GM23338 (cell line): ENCODE data around the gene TNIP2. TPM values are rescaled to one million over a fixed set of nuclear protein-coding genes. Genes with fewer than 3 reads are reported as not detected.
A peak's percentile ranks its signal among the peaks of the same experiment; 100 is the strongest.
"Not testable (repeated sequence)": the region's sequence is repeated elsewhere in the genome, so short reads cannot be mapped to it uniquely, and the experiment has no call there.

ENCODE experiments used
- ATAC-seq: fragments of 200-7000 bp; cut with Tn5 transposase; 3 replicates; pipeline ENCODE4 v1.9.1; 2020
- DNase-seq: peaks from one replicate; pipeline ENCODE4 v3.0.0-alpha.2; 2015; ENCODE audit warnings: low spot score
- H2AFZ ChIP-seq: fragments of 200-600 bp; sonication (generic); 2 replicates; pipeline ENCODE4 v1.8.0; 2016; ENCODE audit warnings: antibody characterized with exemption, mild to moderate bottlenecking, moderate library complexity
- H3F3A ChIP-seq: fragments of 200-600 bp; sonication (generic); replicated peaks from 2 replicates; pipeline ENCODE4 v1.8.0; 2017; ENCODE audit warnings: antibody characterized with exemption, mixed run types, low read depth
- H3K27ac ChIP-seq: fragments of 200-600 bp; sonication (generic); 2 replicates; pipeline ENCODE4 v1.6.1; 2016; ENCODE audit warnings: low read depth
- H3K27me3 ChIP-seq: fragments of 200-600 bp; sonication (generic); 2 replicates; pipeline ENCODE4 v1.8.0; 2016; ENCODE audit warnings: mild to moderate bottlenecking, mixed run types, moderate library complexity; ENCODE audit not compliant: insufficient read depth
- H3K36me3 ChIP-seq: fragments of 200-600 bp; sonication (generic); 2 replicates; pipeline ENCODE4 v1.8.0; 2016; ENCODE audit warnings: mild to moderate bottlenecking; ENCODE audit not compliant: insufficient read depth
- H3K4me1 ChIP-seq: fragments of 200-600 bp; sonication (generic); 2 replicates; pipeline ENCODE4 v1.8.0; 2016; ENCODE audit warnings: mild to moderate bottlenecking, moderate library complexity; ENCODE audit not compliant: insufficient read depth
- H3K4me2 ChIP-seq: fragments of 200-600 bp; sonication (generic); 2 replicates; pipeline ENCODE4 v1.7.1; 2017; ENCODE audit warnings: mixed run types
- H3K4me3 ChIP-seq: fragments of 200-600 bp; sonication (generic); 2 replicates; pipeline ENCODE4 v1.6.1; 2016; ENCODE audit warnings: mixed run types
- H3K79me2 ChIP-seq: fragments of 200-600 bp; sonication (generic); replicated peaks from 2 replicates; pipeline ENCODE4 v1.8.0; 2017; ENCODE audit warnings: mild to moderate bottlenecking; ENCODE audit not compliant: insufficient read depth
- H3K9me2 ChIP-seq: fragments of 200-600 bp; sonication (generic); 2 replicates; pipeline ENCODE4 v1.8.0; 2017; ENCODE audit not compliant: insufficient read depth
- H4K20me1 ChIP-seq: fragments of 200-600 bp; sonication (generic); replicated peaks from 2 replicates; pipeline ENCODE4 v1.8.0; 2017; ENCODE audit warnings: mild to moderate bottlenecking; ENCODE audit not compliant: insufficient read depth
- H3K27ac Mint-ChIP-seq: 2 replicates; pipeline ENCODE4 v1.8.0; 2020; ENCODE audit warnings: inconsistent platforms, mild to moderate bottlenecking, moderate library complexity, mixed read lengths
- H3K27me3 Mint-ChIP-seq: 3 replicates; pipeline ENCODE4 v1.8.0; 2022; ENCODE audit warnings: low read depth, mild to moderate bottlenecking, moderate library complexity, mixed read lengths, inconsistent platforms; ENCODE audit not compliant: insufficient read depth, poor library complexity
- H3K36me3 Mint-ChIP-seq: 3 replicates; pipeline ENCODE4 v1.8.0; 2021; ENCODE audit warnings: low read depth, mild to moderate bottlenecking, inconsistent platforms, moderate library complexity, mixed read lengths
- H3K4me1 Mint-ChIP-seq: 3 replicates; pipeline ENCODE4 v1.8.0; 2020; ENCODE audit warnings: mild to moderate bottlenecking, inconsistent platforms, mixed read lengths
- H3K4me3 Mint-ChIP-seq: 3 replicates; pipeline ENCODE4 v1.8.0; 2021; ENCODE audit warnings: moderate library complexity, mild to moderate bottlenecking, inconsistent platforms, mixed read lengths
- H3K9me3 Mint-ChIP-seq: 3 replicates; pipeline ENCODE4 v1.8.0; 2020; ENCODE audit warnings: moderate library complexity, mild to moderate bottlenecking, inconsistent platforms, mixed read lengths
- CREB1 ChIP-seq: fragments of 250-450 bp; sonication (Bioruptor Pico); IDR thresholded peaks from 2 replicates; pipeline ENCODE4 v1.5.0; 2020; ENCODE audit warnings: low read depth, mild to moderate bottlenecking, moderate library complexity
- CTCF ChIP-seq, 2 experiments: fragments of 200-600 bp in 1 of 2; sonication (generic) in 1 of 2; conservative IDR thresholded peaks; 2 replicates each; pipeline versions ENCODE4 v1.5.1 to v1.6.1; 2016 to 2017; ENCODE audit warnings: antibody characterized with exemption in 2 of 2, low read depth in 2 of 2, mild to moderate bottlenecking in 2 of 2, moderate library complexity in 1 of 2
- REST ChIP-seq: IDR thresholded peaks from one replicate; pipeline ENCODE4 v1.6.1; 2018; ENCODE audit warnings: antibody characterized with exemption; ENCODE audit not compliant: unreplicated experiment
- STAT1 ChIP-seq: IDR thresholded peaks from one replicate; pipeline ENCODE4 v1.6.1; 2016; ENCODE audit warnings: antibody characterized with exemption; ENCODE audit not compliant: unreplicated experiment
- ZNF331 ChIP-seq: fragments of 250-450 bp; sonication (Bioruptor Pico); IDR thresholded peaks from 2 replicates; pipeline ENCODE4 v1.5.0; 2020; ENCODE audit warnings: low read depth, mild to moderate bottlenecking, moderate library complexity
- polyA plus RNA-seq: library from polyadenylated mRNA; unstranded; fragments of >200 nt; fragmentation: Nextera tagmentation; extraction: Ambion mirVana; gene quantifications from 2 replicates; pipeline ENCODE4 v1.2.1, GENCODE V29; 2016
- total RNA-seq: library from RNA; depleted of rRNA; stranded (reverse); fragments of >200 nt; shearing (Covaris generic); gene quantifications from 2 replicates; pipeline ENCODE4 v1.2.3, GENCODE V29; 2014

The TNIP2 gene
- total and polyA plus RNA-seq, 2 experiments from 2014 or later: 34.8 to 61.4 TPM

- H3K79me2 ChIP-seq: no peaks in the 10 kb centered on the region
- H3K27ac Mint-ChIP-seq: no peak overlapping the region
- no peak overlapping the region for H3K4me2 ChIP-seq
- no peaks in the 10 kb centered on the region for H4K20me1 ChIP-seq
- no peak overlapping the region for H2AFZ ChIP-seq
- H3K9me3 Mint-ChIP-seq: peaks cover 7% of the 10 kb centered on the region; the same call in 2 of the 3 replicates
- peaks cover 16% of the 10 kb centered on the region for H3K36me3 ChIP-seq
- no peaks in the 10 kb centered on the region for H3K4me1 Mint-ChIP-seq
- H3K36me3 Mint-ChIP-seq: peaks cover 44% of the 10 kb centered on the region
- no peak overlapping the region for H3K4me3 ChIP-seq
- ATAC-seq (no peak; the same call in 2 of the 3 replicates), DNase-seq (no peak)
- no peaks in the 10 kb centered on the region for H3K9me2 ChIP-seq
- peaks cover 11% of the 10 kb centered on the region for H3K27me3 Mint-ChIP-seq
- no peaks in the 10 kb centered on the region for H3K4me1 ChIP-seq
- no peak overlapping the region for H3K27ac ChIP-seq
- H3K4me3 Mint-ChIP-seq: no peak overlapping the region
- TF ChIP-seq STAT1 (no peak), CREB1 (no peak), CTCF (conservative IDR thresholded peaks at IDR 0.05; ENCODE audit: low read depth in 2 of 2) (peak in 1 of 2 experiments; percentile 30; a peak in 2 of 4 replicates)
- no peaks in the 10 kb centered on the region; the same call in 1 of the 2 replicates for H3F3A ChIP-seq
- no peaks in the 10 kb centered on the region for H3K27me3 ChIP-seq
These were observed 13.9 kb downstream of the TNIP2 start for GRCh38 chr4:2742081-2742822.

GRCh38 chr4:2741626-2742025 lies 14.5 kb downstream of the TNIP2 start:
- H3K27me3 Mint-ChIP-seq: peaks cover 11% of the 10 kb centered on the region
- Histone ChIP-seq H4K20me1 (no peaks in the 10 kb centered on the region), H3K27me3 (no peaks in the 10 kb centered on the region), H3K9me2 (no peaks in the 10 kb centered on the region), H3K79me2 (no peaks in the 10 kb centered on the region), H3K4me3 (no peak overlapping the region), H3K36me3 (peaks cover 16% of the 10 kb centered on the region), H3K4me1 (no peaks in the 10 kb centered on the region), H2AFZ (no peak overlapping the region), H3F3A (no peaks in the 10 kb centered on the region; the same call in 1 of the 2 replicates), H3K4me2 (no peak overlapping the region), H3K27ac (no peak overlapping the region)
- ATAC-seq (no peak), DNase-seq (no peak)
- peaks cover 10% of the 10 kb centered on the region; the same call in 2 of the 3 replicates for H3K9me3 Mint-ChIP-seq
- H3K27ac Mint-ChIP-seq: no peak overlapping the region
- TF ChIP-seq REST: no peak
- TF ChIP-seq STAT1: no peak
- no peak for TF ChIP-seq CTCF (conservative IDR thresholded peaks at IDR 0.05; ENCODE audit: low read depth in 2 of 2)
- no peak for TF ChIP-seq ZNF331 (CRISPR knock-in tag)
- no peaks in the 10 kb centered on the region for H3K4me1 Mint-ChIP-seq
- H3K36me3 Mint-ChIP-seq: peaks cover 46% of the 10 kb centered on the region
- no peak overlapping the region for H3K4me3 Mint-ChIP-seq

- DNase-seq, H2AFZ ChIP-seq, H3K27me3 ChIP-seq, H3K36me3 ChIP-seq, H3K4me3 ChIP-seq, H3K4me1 Mint-ChIP-seq, H3K4me2 ChIP-seq, H3K79me2 ChIP-seq, H3K27ac ChIP-seq, H3K4me3 Mint-ChIP-seq, H4K20me1 ChIP-seq, H3F3A ChIP-seq, H3K4me1 ChIP-seq, H3K27ac Mint-ChIP-seq, ATAC-seq, H3K9me2 ChIP-seq: not testable (repeated sequence)
- Mint-ChIP-seq H3K36me3 (peaks cover 21% of the 10 kb centered on the region), H3K9me3 (peaks cover 20% of the 10 kb centered on the region; the same call in 2 of the 3 replicates), H3K27me3 (peaks cover 15% of the 10 kb centered on the region)
These were observed 17.8 kb downstream of the TNIP2 start for GRCh38 chr4:2738296-2738695.
